ENCODE data around the gene SLCO1C1. TPM values are rescaled to one million over a fixed set of nuclear protein-coding genes. Genes with fewer than 3 reads are reported as not detected.

SLCO1C1 gene
- polyA plus RNA-seq, 1 donor from 2014 or later, result 5.6 TPM

Other genes with a start within 250 kb of the SLCO1C1 start
- gene SLCO1B3, start 115.4 kb downstream of the SLCO1C1 start, polyA plus RNA-seq (ENCODE audit: insufficient read depth, low read depth, low replicate concordance), result not detected